Peyer's patch (tissue), 4 donors: ENCODE measurements around the gene FUBP3.

Experiments used
- CTCF ChIP-seq, 6 experiments: fragments of 450-650 bp in 4 of 6; fragments of 200-600 bp in 2 of 6; sonication (generic) in 1 of 6; IDR thresholded peaks; one replicate each; pipeline ENCODE4 v1.5.1; 2017 to 2019; ENCODE audit warnings: antibody characterized with exemption in 6 of 6, mild to moderate bottlenecking in 3 of 6, moderate library complexity in 1 of 6
- POLR2A ChIP-seq, 2 donors: fragments of 450-650 bp; IDR thresholded peaks; one replicate each; pipeline ENCODE4 v1.5.1; 2017; ENCODE audit warnings: antibody characterized with exemption in 2 of 2, mild to moderate bottlenecking in 2 of 2, moderate library complexity in 2 of 2

GRCh38 chr9:130561056-130561455 lies 18.3 kb upstream of the FUBP3 start:
- TF ChIP-seq CTCF (IDR thresholded peaks at IDR 0.05) (no peak), POLR2A (IDR thresholded peaks at IDR 0.05) (no peak)
